CD14-positive monocyte (primary cell): ENCODE results near the gene RBFOX2. TPM values are rescaled to one million over a fixed set of nuclear protein-coding genes. Genes with fewer than 3 reads are reported as not detected.

Source experiments
- DNase-seq, 3 donors: peaks; one replicate each; pipeline ENCODE4 v3.0.0-alpha.2; 2011 to 2022
- H2AFZ ChIP-seq: 2 replicates; pipeline ENCODE4 v1.6.0; 2012; ENCODE audit warnings: mild to moderate bottlenecking, low read depth, low read length, inconsistent platforms; ENCODE audit not compliant: insufficient read depth, poor library complexity, severe bottlenecking
- H3K27ac ChIP-seq, 2 donors: 1 replicate in 1 of 2; 2 replicates in 1 of 2; pipeline ENCODE4 v1.5.1; 2012 to 2013; ENCODE audit warnings: low read length in 2 of 2, control low read depth in 1 of 2, inconsistent platforms in 1 of 2, low read depth in 1 of 2, mild to moderate bottlenecking in 1 of 2
- H3K27me3 ChIP-seq, 2 donors: one replicate each; pipeline versions ENCODE4 v1.6.0 to v1.6.1; 2011 to 2013; ENCODE audit warnings: low read length in 2 of 2; ENCODE audit not compliant: control insufficient read depth in 2 of 2, insufficient read depth in 2 of 2
- H3K36me3 ChIP-seq, 2 donors: replicated peaks in 1 of 2; 1 replicate in 1 of 2; 2 replicates in 1 of 2; pipeline versions ENCODE4 v1.5.1 to v1.6.1; 2012 to 2013; ENCODE audit warnings: low read length in 2 of 2, control low read depth in 1 of 2, inconsistent platforms in 1 of 2, mild to moderate bottlenecking in 1 of 2; ENCODE audit not compliant: insufficient read depth in 2 of 2, control insufficient read depth in 1 of 2
- H3K4me1 ChIP-seq, 2 donors: 1 replicate in 1 of 2; 2 replicates in 1 of 2; pipeline versions ENCODE4 v1.5.1 to v1.6.1; 2012 to 2013; ENCODE audit warnings: low read length in 2 of 2, control low read depth in 1 of 2, inconsistent platforms in 1 of 2, mild to moderate bottlenecking in 1 of 2, moderate library complexity in 1 of 2; ENCODE audit not compliant: insufficient read depth in 2 of 2, control insufficient read depth in 1 of 2
- H3K4me2 ChIP-seq: replicated peaks from 2 replicates; pipeline ENCODE3; 2012; ENCODE audit warnings: low read length, moderate library complexity, mild to moderate bottlenecking; ENCODE audit not compliant: poor library complexity, severe bottlenecking; ENCODE audit errors: extremely low read depth
- H3K4me3 ChIP-seq, 3 experiments: fragments of 200-600 bp in 1 of 3; sonication (generic) in 1 of 3; replicated peaks in 1 of 3; 1 replicate in 2 of 3; 2 replicates in 1 of 3; pipeline ENCODE4 v1.5.1; 2011 to 2013; ENCODE audit warnings: low read length in 3 of 3, mild to moderate bottlenecking in 3 of 3, control low read depth in 2 of 3, low read depth in 2 of 3, inconsistent platforms in 1 of 3, moderate library complexity in 1 of 3
- H3K79me2 ChIP-seq: 2 replicates; pipeline ENCODE4 v1.6.0; 2012; ENCODE audit warnings: mild to moderate bottlenecking, control low read depth, inconsistent platforms, low read length, moderate library complexity; ENCODE audit not compliant: insufficient read depth
- H3K9ac ChIP-seq: 2 replicates; pipeline ENCODE4 v1.6.0; 2017; ENCODE audit warnings: low read length, mild to moderate bottlenecking; ENCODE audit not compliant: insufficient read depth, poor library complexity, severe bottlenecking
- H3K9me3 ChIP-seq, 2 donors: replicated peaks in 1 of 2; 1 replicate in 1 of 2; 2 replicates in 1 of 2; pipeline versions ENCODE4 v1.5.1 to v1.6.1; 2012 to 2013; ENCODE audit warnings: low read length in 2 of 2, control low read depth in 1 of 2; ENCODE audit not compliant: control insufficient read depth in 1 of 2, insufficient read depth in 1 of 2
- H4K20me1 ChIP-seq: 2 replicates; pipeline ENCODE4 v1.6.0; 2012; ENCODE audit warnings: mild to moderate bottlenecking, low read length, control low read depth, moderate library complexity; ENCODE audit not compliant: insufficient read depth
- H3K27ac Mint-ChIP-seq, 7 donors: one replicate each; pipeline ENCODE4 v1.8.0; 2020; ENCODE audit warnings: mild to moderate bottlenecking in 7 of 7, mixed read lengths in 7 of 7, moderate library complexity in 6 of 7, inconsistent platforms in 2 of 7
- H3K27me3 Mint-ChIP-seq, 3 donors: one replicate each; pipeline ENCODE4 v1.8.0; 2021 to 2022; ENCODE audit warnings: low read depth in 3 of 3, mild to moderate bottlenecking in 3 of 3, mixed read lengths in 3 of 3, moderate library complexity in 3 of 3, inconsistent platforms in 1 of 3
- H3K36me3 Mint-ChIP-seq, 2 donors: one replicate each; pipeline ENCODE4 v1.8.0; 2020; ENCODE audit warnings: mixed read lengths in 2 of 2, inconsistent platforms in 1 of 2, mild to moderate bottlenecking in 1 of 2
- H3K4me1 Mint-ChIP-seq: one replicate; pipeline ENCODE4 v1.8.0; 2020; ENCODE audit warnings: mild to moderate bottlenecking, mixed read lengths
- H3K4me3 Mint-ChIP-seq, 2 donors: one replicate each; pipeline ENCODE4 v1.8.0; 2020; ENCODE audit warnings: mild to moderate bottlenecking in 2 of 2, mixed read lengths in 2 of 2, moderate library complexity in 1 of 2
- H3K9me3 Mint-ChIP-seq, 7 donors: one replicate each; pipeline ENCODE4 v1.8.0; 2020 to 2022; ENCODE audit warnings: mixed read lengths in 7 of 7, mild to moderate bottlenecking in 6 of 7, moderate library complexity in 6 of 7, inconsistent platforms in 2 of 7
- WGBS: methylation state at CpG from one replicate; pipeline ENCODE4 v1.1.5; 2013; ENCODE audit warnings: missing lambda C conversion rate; ENCODE audit not compliant: insufficient coverage; 5-methylcytosine and 5-hydroxymethylcytosine counted together
- intact Hi-C, 2 donors: fragments of 100-400 bp; cut with micrococcal nuclease; formaldehyde crosslinking; loops; one replicate each; pipeline versions ENCODE4 v1.15.0 to v1.15.1; 2023
- polyA plus RNA-seq, 3 donors: library from polyadenylated mRNA; depleted of rRNA in 1 of 3; unstranded in 2 of 3; stranded (reverse) in 1 of 3; fragments of 300-500 nt in 2 of 3; fragments of >200 nt in 1 of 3; fragmentation: Illumina TruSeq in 2 of 3; gene quantifications; 1 replicate in 2 of 3; 2 replicates in 1 of 3; pipeline ENCODE4 v1.2.3, GENCODE V29; 2012 to 2021
- TF ChIP-seq, protein P1 (sequence below): fragments of 200-600 bp; IDR thresholded peaks from one replicate; pipeline ENCODE4 v1.8.0; 2022; ENCODE audit warnings: antibody characterized with exemption, mild to moderate bottlenecking

Gene RBFOX2
- polyA plus RNA-seq, 3 donors, result not detected

DNA sequence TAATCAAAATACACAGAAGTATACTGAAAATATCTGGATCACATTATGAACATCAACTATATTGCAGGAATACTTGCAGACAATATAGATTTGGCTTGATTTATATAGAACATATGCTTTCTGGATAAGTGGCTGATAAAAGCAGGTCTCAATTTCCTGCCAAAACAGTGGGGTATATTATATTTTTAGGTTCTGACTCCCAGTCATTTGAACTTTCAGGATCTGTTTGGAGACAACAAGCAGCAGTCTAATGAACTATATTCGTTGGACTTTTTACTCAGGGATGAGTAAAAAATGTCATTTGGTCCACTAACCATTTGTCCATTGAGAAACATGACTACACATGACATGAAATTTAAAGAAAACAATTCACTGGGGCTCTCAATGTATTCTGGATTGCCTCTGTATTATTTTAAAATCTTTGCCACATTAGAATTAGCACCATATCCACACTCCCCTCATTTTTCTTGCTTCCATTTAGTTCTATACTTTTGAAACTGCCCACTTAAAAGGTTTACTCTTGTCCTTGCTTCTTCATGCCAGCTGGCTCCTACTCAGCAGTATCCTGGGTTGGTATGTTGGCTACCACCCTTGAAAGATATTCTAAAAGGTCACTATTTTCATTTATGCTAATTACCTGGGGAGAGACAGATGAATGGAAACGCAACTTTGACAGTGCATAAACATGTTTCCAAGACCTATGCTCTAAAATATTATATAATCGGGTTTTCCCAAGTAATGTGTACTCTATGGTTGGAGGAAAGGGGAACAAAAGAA is 157.9 kb downstream of the RBFOX2 start:
- WGBS, result no CpG with 5 or more reads among the region's 3 CpGs
- H3K36me3 Mint-ChIP-seq, result no peaks in the 10 kb centered on the region
- H3K4me1 Mint-ChIP-seq, result no peaks in the 10 kb centered on the region
- Histone ChIP-seq H3K4me1 (no peaks in the 10 kb centered on the region), H3K9ac (no peak overlapping the region), H3K4me2 (no peak overlapping the region), H2AFZ (no peak overlapping the region), H3K27me3 (no peaks in the 10 kb centered on the region), H3K4me3 (no peak overlapping the region), H3K27ac (no peak overlapping the region), H3K9me3 (no peaks in the 10 kb centered on the region), H3K36me3 (no peaks in the 10 kb centered on the region), H4K20me1 (no peaks in the 10 kb centered on the region), H3K79me2 (no peaks in the 10 kb centered on the region)
- H3K27me3 Mint-ChIP-seq, result peaks cover 1 to 3% (median 2%) of the 10 kb centered on the region in 3 donors
- H3K4me3 Mint-ChIP-seq, result no peak overlapping the region
- intact Hi-C loops, result no loop called here
- TF ChIP-seq, protein P1, sequence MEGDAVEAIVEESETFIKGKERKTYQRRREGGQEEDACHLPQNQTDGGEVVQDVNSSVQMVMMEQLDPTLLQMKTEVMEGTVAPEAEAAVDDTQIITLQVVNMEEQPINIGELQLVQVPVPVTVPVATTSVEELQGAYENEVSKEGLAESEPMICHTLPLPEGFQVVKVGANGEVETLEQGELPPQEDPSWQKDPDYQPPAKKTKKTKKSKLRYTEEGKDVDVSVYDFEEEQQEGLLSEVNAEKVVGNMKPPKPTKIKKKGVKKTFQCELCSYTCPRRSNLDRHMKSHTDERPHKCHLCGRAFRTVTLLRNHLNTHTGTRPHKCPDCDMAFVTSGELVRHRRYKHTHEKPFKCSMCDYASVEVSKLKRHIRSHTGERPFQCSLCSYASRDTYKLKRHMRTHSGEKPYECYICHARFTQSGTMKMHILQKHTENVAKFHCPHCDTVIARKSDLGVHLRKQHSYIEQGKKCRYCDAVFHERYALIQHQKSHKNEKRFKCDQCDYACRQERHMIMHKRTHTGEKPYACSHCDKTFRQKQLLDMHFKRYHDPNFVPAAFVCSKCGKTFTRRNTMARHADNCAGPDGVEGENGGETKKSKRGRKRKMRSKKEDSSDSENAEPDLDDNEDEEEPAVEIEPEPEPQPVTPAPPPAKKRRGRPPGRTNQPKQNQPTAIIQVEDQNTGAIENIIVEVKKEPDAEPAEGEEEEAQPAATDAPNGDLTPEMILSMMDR, result no peak
- H3K27ac Mint-ChIP-seq, result no peak overlapping the region
- no peak for DNase-seq
- peaks cover 0 to 2% (median 0%) of the 10 kb centered on the region in 7 donors for H3K9me3 Mint-ChIP-seq

DNA sequence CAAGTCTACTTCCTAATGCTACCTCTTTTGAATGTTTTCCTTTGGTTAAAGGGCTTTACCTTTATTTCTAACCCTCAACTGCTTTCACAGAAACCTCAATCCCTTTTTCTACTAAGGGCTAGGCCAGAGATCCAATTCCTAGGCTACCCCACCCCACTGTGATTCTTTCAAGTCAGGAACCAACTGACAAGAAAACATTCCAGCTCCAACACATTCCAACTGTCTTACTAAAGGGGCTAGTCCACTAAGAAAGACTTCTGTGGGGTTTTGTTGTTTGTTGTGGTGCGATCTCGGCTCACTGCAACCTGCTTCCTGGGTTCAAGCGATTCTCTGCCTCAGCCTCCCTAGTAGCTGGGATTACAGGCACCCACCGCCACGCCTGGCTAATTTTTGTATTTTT is 159.7 kb downstream of the RBFOX2 start:
- no peak overlapping the region for H2AFZ ChIP-seq
- no peaks in the 10 kb centered on the region for H3K36me3 Mint-ChIP-seq
- H3K4me3 ChIP-seq, result no peak overlapping the region
- no peaks in the 10 kb centered on the region for H3K4me1 Mint-ChIP-seq
- no peaks in the 10 kb centered on the region for H3K79me2 ChIP-seq
- no peak for DNase-seq
- H3K27me3 Mint-ChIP-seq, result peaks cover 1 to 3% (median 2%) of the 10 kb centered on the region in 3 donors
- intact Hi-C loops, result no loop called here
- H3K4me2 ChIP-seq, result no peak overlapping the region
- TF ChIP-seq, protein P1, result no peak
- H3K9me3 Mint-ChIP-seq, result peaks cover 0 to 2% (median 0%) of the 10 kb centered on the region in 7 donors
- 100% methylated on average over 3 of the region's 5 CpGs for WGBS
- H3K27me3 ChIP-seq, result no peaks in the 10 kb centered on the region
- H4K20me1 ChIP-seq, result no peaks in the 10 kb centered on the region
- H3K9me3 ChIP-seq, result no peaks in the 10 kb centered on the region
- H3K27ac Mint-ChIP-seq, result no peak overlapping the region
- no peak overlapping the region for H3K4me3 Mint-ChIP-seq
- no peaks in the 10 kb centered on the region for H3K36me3 ChIP-seq
- H3K9ac ChIP-seq, result no peak overlapping the region
- H3K4me1 ChIP-seq, result no peaks in the 10 kb centered on the region
- no peak overlapping the region for H3K27ac ChIP-seq
